Measurements from ENCODE around the gene PIK3CB.
"Not testable (repeated sequence)": the region's sequence is repeated elsewhere in the genome, so short reads cannot be mapped to it uniquely, and the experiment has no call there.

PIK3CB gene

GRCh38 chr3:138615462-138615861, 219.3 kb downstream of the PIK3CB start:
- Histone ChIP-seq H3K4me1 (ENCODE audit: control insufficient read depth, insufficient read depth, low read length) (no peaks in the 10 kb centered on the region), H3K36me3 (ENCODE audit: control insufficient read depth, insufficient read depth, low read length) (no peaks in the 10 kb centered on the region), H3K27me3 (ENCODE audit: control insufficient read depth, insufficient read depth, low read length) (no peaks in the 10 kb centered on the region), H3K9me3 (ENCODE audit: control insufficient read depth, insufficient read depth, low read length) (no peaks in the 10 kb centered on the region), H3K9ac (ENCODE audit: low read depth, low read length) (no peak overlapping the region), H3K4me3 (ENCODE audit: low read depth, low read length) (no peak overlapping the region)

GRCh38 chr3:138609898-138610266, 224.8 kb downstream of the PIK3CB start:
- H3K4me3 ChIP-seq (ENCODE audit: low read depth, low read length): peak overlapping the region; percentile 79
- H3K9me3 ChIP-seq (ENCODE audit: control insufficient read depth, insufficient read depth, low read length): no peaks in the 10 kb centered on the region
- H3K4me1 ChIP-seq (ENCODE audit: control insufficient read depth, insufficient read depth, low read length): peaks cover 5% of the 10 kb centered on the region
- H3K36me3 ChIP-seq (ENCODE audit: control insufficient read depth, insufficient read depth, low read length): no peaks in the 10 kb centered on the region
- H3K27me3 ChIP-seq (ENCODE audit: control insufficient read depth, insufficient read depth, low read length): no peaks in the 10 kb centered on the region
- H3K9ac ChIP-seq (ENCODE audit: low read depth, low read length): no peak overlapping the region

GRCh38 chr3:138608322-138609135, 226.2 kb downstream of the PIK3CB start, which contains the start of gene FAIM:
Gene FAIM, plus strand, starts transcription at chr3:138608771. Its CDS starts 10,956 bp downstream, at chr3:138619727.
- Histone ChIP-seq H3K4me3 (ENCODE audit: low read depth, low read length) (peak within 1 kb of the TSS; percentile 79), H3K9me3 (ENCODE audit: control insufficient read depth, insufficient read depth, low read length) (no peaks in the 10 kb centered on the region), H3K27me3 (ENCODE audit: control insufficient read depth, insufficient read depth, low read length) (no peaks in the 10 kb centered on the region), H3K4me1 (ENCODE audit: control insufficient read depth, insufficient read depth, low read length) (peaks cover 5% of the 10 kb centered on the region), H3K9ac (ENCODE audit: low read depth, low read length) (peak within 1 kb of the TSS; percentile 68), H3K36me3 (ENCODE audit: control insufficient read depth, insufficient read depth, low read length) (no peaks in the 10 kb centered on the region)

- H3K4me3 ChIP-seq (ENCODE audit: low read depth, low read length); H3K27me3 ChIP-seq (ENCODE audit: control insufficient read depth, insufficient read depth, low read length); H3K9me3 ChIP-seq (ENCODE audit: control insufficient read depth, insufficient read depth, low read length); H3K9ac ChIP-seq (ENCODE audit: low read depth, low read length); H3K36me3 ChIP-seq (ENCODE audit: control insufficient read depth, insufficient read depth, low read length); H3K4me1 ChIP-seq (ENCODE audit: control insufficient read depth, insufficient read depth, low read length): not testable (repeated sequence)
These were observed 230.6 kb downstream of the PIK3CB start for GRCh38 chr3:138604106-138604595.
